IPS-NIHi11 (cell line): ENCODE results near the gene NAE1.
"Not testable (repeated sequence)": the region's sequence is repeated elsewhere in the genome, so short reads cannot be mapped to it uniquely, and the experiment has no call there.

Experiments
- DNase-seq: peaks from one replicate; pipeline ENCODE4 v3.0.0; 2012; ENCODE audit warnings: mixed read lengths, low spot score

NAE1 gene

GRCh38 chr16:66802159-66802558 is 28.6 kb downstream of the NAE1 start:
- DNase-seq = no peak

DNA sequence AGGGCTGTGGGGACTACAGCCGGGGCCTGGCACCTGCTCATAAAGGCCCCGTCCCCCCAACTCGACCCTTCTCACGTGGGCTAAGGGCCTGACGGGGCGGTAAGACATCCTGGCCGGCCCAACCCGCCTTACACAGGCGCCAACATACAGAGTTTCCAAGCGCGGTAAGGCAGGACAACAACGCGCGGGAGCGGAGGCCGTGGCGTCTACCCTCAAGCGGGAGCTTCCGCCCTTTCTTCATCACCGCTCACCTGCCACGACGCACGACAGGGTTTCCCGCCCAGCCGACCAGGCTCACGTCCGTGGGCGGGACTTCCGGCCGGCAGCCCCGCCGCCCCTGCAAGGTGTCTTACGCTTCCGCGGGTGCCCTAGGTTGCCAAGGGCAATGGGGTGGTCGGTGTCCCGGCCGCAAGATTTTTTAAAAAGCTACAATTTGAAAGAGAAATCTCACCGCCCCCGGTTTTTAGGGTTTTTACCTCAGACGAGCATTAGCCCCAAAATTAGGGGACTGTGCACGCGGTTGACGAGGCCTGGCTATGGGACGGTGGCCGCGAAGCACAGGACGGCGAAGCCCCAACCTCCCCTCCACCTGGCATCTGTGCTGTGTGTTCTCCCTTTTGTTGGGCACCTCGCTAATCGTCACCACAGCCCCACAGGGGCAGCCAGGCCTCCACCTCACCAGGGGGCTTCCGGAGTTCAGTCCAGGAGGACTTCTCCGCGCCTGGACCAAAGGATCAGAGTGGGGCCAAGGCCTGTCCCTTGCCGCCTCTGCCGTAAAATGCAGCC is 29.3 kb downstream of the NAE1 start, which contains the start of gene TERB1:
TSS of gene TERB1 (minus strand) at position 265 of the 786 bp plus-strand sequence. CDS start 4,786 bp downstream, outside the sequence.
- DNase-seq = peak; percentile 49

- peak; percentile 7 for DNase-seq
Observed at GRCh38 chr16:66800856-66801255, 29.9 kb downstream of the NAE1 start.

GRCh38 chr16:66798161-66798560 is 32.6 kb downstream of the NAE1 start:
- no peak for DNase-seq

DNA sequence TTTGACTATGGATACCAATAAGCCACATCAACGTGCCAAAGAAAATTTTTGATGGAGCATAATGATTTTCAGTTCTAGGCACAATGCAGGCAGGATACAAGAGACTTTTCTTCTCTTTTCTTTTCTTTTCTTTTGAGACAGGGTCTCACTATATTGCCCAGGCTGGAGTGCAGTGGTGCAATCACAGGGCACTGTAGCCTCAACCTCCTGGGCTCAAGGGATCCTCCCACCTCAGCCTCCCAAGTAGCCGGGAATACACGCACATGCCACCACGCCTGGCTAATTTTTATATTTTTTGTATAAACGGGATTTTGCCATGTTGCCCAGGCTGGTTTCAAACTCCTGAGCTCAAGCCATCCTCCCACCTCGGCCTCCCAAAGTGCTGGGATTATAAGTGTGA is 36.8 kb downstream of the NAE1 start:
- DNase-seq = not testable (repeated sequence)

- DNase-seq = no peak
Observed at GRCh38 chr16:66790130-66790733, 40.5 kb downstream of the NAE1 start.

DNA sequence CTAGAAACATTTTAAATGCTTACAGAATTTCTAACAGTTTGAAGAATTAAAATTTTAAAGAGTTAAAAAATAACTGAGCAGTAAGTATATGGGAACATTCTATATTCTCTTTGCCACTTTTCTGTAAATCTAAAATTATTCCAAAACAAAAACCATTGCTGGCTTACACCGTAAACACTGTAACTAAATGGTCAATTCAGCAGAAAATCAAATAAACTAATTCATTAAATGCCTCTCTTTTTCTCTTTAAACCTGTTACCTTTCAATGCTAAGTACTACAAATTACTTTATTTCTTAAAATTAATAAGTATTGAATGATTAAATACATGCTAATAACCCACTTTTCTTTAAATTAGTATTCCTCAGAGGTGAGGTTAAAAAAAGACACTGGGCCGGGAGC is 43.3 kb downstream of the NAE1 start:
- DNase-seq = no peak

GRCh38 chr16:66786551-66786950 is 44.2 kb downstream of the NAE1 start:
- no peak for DNase-seq

DNA sequence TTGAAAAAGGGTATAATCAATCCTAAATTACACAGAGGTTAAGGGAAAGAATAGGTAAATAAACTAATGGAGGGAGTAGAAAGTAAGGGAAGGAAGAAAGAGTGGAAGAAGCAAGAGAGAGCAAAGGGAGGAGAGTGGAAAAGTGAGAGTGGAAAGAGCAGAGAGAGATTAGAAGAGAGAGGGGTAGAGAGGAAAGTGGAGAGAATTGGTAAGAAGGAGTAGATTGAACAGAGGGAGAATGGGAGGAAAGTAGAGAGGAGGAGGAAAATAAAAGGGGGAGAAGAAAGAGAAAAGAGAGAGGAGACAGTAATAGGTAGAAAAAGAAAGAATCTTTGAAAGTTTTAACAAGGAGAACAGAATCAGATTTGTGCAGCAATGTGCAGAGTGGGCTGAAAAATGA is 54.3 kb downstream of the NAE1 start:
- DNase-seq = no peak

GRCh38 chr16:66774981-66775380 is 55.8 kb downstream of the NAE1 start:
- no peak for DNase-seq

GRCh38 chr16:66758086-66758485 is 72.7 kb downstream of the NAE1 start:
- no peak for DNase-seq

DNA sequence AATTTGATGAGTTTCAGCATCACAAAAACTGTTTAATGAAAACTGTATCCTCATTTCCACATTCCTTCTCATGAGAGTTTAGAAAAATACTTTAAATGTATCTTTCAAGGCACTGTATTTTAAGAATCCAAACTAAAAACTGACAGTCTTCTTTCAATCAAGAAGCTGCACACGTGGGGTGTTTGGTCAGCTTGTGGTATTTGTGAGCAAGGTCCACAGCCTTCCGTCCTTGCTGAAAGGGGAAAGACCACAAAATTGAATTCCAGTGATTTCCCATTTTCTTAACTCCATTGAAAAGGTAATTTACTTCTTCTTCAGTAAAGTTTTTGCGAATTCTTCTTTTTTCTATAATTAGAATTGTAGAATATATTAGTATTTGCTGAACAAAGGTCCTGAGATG is 76.0 kb downstream of the NAE1 start:
- DNase-seq = no peak

DNA sequence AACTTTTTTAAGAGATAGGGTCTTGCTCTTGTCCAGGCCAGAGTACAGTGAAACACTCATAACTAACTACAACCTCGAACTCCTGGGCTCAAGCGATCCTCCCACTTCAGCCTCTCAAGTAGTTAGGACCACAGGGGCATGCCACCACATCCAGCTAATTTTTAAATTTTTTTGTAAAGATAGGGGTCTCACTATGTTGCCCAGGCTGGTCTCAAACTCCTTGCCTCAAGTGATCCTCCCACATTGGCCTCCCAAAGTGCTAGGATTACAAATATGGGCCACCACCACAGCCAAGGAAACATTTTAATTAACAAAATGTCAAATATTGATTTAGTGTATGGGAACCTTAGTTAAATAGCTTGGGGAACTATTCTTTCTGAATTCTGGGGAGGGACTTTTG is 76.6 kb downstream of the NAE1 start:
- no peak for DNase-seq

- no peak for DNase-seq
Observed at GRCh38 chr16:66752958-66753357, 77.8 kb downstream of the NAE1 start.
